ENCODE data around the gene KRTCAP3.
"Not testable (repeated sequence)": the region's sequence is repeated elsewhere in the genome, so short reads cannot be mapped to it uniquely, and the experiment has no call there.

KRTCAP3 gene

GRCh38 chr2:27441958-27442919 lies at the start of gene KRTCAP3:
TSS of gene KRTCAP3 (plus strand) at chr2:27442381. CDS start at chr2:27442413, 32 bp downstream.
- DNase-seq (ENCODE audit: low read depth), result no peak

- DNase-seq (ENCODE audit: low read depth), result no peak
Observed at GRCh38 chr2:27393225-27393624, 49.0 kb upstream of the KRTCAP3 start.

DNA sequence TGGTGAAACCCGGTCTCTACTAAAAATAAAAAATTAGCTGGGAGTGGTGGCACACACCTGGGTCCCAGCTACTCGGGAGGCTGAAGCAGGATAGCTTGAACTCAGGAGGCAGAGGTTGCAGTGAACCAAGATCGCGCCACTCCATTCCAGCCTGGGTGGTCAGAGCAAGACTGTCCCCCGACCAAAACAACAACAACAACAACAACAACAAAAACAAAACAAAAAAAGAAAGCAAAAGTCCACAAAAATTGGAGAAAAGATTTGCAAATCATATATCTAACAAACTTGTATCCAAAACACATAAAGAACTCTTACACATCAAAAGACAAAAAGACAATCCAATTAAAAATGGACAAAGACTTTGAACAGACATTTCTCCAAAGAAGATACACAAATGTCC lies 43.2 kb upstream of the KRTCAP3 start:
- DNase-seq (ENCODE audit: low read depth), result no peak

DNA sequence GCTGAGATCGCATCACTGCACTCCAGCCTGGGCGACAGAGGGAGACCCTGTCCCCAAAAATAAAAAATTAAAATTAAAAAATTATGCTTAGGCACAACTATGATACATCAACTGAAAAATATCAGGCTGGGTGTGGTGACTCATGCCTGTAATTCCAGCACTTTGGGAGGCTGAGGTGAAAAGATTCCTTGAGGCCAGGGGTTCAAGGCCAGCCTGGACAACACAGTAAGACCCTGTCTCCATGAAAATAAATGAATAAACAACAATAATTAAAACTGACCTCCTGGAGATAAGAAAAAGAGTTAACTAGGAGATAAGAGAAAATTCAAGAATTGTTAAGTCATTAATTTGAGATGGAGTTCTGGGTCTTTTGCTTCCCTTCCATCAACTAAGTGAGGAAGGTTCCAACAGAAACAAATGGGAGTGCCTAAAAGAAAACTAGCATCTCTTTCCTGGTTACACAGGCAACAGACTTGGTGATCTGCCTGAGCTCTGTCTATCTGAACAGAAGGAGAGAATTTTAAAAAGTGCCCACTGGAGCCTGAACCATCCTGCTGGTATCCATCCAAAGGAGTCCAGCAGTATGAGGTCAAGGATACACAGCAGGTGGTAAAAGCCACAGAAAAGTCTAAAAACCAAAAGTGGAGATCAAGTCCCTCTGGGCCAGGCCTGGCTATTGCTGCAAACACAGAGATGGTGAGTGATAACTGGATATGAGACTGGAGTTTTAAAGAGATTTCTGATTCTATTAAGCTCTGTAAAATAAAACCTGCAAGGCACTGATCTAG lies 41.6 kb upstream of the KRTCAP3 start:
- no peak for DNase-seq (ENCODE audit: low read depth)

DNA sequence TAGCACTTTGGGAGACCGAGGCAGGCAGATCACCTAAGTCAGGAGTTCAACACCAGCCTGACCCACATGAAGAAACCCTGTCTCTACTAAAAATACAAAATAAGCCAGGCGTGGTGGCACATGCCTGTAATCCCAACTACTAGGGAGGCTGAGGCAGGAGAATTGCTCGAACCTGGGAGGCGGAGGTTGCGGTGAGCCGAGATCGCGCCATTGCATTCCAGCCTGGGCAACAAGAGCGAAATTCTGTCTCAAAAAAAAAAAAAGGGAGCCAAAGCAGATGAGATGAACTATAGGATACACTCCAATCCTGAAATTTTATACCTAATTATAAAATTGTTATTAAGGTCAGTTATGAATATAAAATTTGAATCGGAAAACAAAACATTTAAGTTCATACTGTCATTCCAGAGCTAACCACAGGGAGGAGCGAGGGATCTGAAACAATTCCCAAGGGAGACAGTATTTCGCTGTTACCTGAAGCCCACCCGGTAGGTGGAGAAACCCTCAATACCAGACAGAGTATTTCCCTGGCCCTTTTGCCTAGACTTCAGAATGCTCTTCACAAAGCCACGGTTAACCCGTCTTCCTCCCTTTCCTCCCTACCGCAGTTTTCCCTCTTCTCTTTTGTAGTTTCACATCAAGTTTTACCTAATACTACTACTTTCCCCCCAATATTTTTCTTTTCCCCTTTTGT lies 34.2 kb upstream of the KRTCAP3 start:
- DNase-seq (ENCODE audit: low read depth), result peak; percentile 58

DNA sequence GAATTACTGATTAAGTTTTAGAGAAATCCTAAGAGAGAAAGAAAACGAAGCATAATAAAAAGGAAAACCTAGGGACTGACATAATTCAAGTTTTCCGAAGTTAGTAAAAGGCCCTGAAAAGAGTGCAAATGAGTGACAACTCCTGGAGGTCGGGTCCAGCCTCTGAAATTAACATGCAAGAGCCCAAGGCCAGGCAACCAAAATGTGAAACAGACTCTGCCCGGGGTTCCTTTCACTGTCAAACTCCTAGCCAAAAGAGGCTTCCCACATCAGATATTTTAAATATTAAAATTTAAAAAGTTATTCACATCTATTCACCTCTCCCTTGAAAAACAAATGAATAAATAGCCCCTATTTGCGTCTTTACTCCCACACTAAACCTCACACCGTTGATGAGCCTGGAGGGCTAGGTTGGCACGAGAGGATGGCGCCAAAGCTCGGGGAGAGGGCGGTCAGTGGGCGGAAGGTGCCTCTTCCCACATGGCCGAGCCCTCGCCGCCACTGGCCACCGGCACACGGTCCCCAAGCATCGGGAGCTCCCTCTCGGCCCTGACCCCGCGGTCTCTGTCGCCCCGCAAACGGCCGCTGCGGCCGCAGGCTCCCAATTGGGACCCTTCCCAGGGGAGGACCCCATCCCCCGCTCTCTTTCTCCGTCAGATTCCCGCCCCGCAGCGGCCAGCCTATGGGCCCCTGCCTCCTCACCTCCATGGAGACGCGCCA lies 33.4 kb upstream of the KRTCAP3 start:
- peak; percentile 4 for DNase-seq (ENCODE audit: low read depth)

DNA sequence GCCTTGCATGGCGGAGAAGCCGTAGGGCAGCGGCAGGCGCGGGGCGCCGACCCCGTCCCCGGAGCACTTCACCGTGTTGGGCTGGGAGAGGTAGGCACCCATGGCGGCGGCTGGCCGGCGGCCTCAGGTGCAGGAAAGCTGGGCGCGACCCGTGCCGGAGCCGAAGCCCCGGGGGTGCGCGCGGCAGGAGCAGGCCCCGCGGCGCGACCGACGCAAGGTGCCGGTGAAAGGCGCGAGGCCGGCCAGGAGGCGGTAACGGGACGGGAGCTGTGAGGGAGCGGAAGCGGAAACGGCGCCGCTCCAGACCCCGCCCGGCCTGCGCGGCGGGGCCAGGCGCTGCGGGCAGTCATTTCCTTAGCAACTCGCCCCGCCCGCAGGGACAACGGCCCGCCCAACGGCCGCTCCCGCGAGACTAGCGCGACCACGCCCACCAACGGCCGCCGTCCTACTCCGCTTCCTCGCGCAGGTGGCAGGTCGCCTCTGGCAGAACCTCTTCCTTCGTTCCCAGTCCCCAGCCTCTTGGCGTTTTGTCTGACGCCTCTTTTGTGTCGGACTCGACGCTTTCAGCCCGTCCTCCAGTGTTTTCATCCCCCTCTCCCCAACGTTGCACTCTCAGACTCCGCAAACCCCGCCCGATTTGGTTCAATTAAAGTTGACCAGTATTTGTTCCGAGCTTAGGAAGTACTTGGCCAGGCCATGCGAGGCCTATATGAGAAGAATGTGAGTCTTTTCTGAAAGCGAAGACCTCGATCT lies 32.7 kb upstream of the KRTCAP3 start, which contains the start of gene PPM1G:
Gene PPM1G, minus strand, starts transcription at position 271 of the 753 bp plus-strand sequence. Its CDS starts 169 bp downstream, at position 102.
- DNase-seq (ENCODE audit: low read depth), result peak; percentile 92

DNA sequence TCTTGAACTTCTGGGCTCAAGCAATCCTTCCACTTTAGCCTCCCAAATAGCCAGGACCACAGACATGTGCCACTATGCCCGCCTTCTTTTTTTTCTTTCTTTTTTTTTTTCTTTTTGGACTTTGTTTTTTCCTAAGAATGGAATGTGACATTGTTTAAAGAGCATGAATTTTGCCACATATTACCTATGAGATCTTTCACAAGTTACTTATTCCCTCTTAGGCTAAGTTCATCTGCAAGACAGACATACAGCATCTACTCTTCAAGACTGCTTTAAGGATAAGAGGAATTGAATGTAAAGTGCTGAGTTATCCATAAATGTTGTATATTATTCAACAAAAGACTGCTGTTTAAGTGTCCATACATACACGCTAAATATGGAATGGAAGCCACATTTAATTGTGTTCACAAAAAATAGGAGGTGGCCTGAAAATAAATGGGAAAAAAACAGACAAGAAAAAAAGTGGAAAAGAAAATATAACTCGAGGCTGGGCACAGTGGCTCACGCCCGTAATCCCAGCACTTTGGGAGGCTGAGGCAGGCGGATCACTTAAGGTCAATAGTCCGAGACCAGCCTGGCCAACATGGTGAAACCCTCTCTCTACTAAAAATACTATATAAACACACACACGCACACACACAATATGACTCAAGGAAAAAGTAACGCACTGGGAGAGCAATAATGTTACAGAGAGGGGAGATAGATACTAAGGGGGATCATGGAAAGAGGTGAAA lies 29.6 kb upstream of the KRTCAP3 start:
- no peak for DNase-seq (ENCODE audit: low read depth)

DNA sequence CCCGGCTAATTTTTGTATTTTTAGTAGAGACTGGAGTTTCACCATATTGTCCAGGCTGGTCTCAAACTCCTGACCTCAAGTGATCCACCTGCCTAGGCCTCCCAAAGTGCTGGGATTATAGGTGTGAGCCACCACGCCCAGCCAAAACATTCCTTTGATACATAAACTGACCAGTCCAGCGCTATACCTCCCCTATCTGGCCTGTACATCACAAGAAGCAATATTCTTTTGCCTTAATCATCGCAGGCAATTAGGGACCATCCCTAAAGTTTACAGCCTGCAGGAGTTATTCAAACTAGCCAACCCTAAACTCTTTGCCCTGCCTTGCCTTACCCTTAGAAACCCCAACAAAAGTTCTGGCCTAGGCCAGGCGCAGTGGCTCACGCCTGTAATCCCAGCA lies 26.0 kb upstream of the KRTCAP3 start:
- no peak for DNase-seq (ENCODE audit: low read depth)

GRCh38 chr2:27420996-27421395 lies 21.2 kb upstream of the KRTCAP3 start:
- no peak for DNase-seq (ENCODE audit: low read depth)

DNA sequence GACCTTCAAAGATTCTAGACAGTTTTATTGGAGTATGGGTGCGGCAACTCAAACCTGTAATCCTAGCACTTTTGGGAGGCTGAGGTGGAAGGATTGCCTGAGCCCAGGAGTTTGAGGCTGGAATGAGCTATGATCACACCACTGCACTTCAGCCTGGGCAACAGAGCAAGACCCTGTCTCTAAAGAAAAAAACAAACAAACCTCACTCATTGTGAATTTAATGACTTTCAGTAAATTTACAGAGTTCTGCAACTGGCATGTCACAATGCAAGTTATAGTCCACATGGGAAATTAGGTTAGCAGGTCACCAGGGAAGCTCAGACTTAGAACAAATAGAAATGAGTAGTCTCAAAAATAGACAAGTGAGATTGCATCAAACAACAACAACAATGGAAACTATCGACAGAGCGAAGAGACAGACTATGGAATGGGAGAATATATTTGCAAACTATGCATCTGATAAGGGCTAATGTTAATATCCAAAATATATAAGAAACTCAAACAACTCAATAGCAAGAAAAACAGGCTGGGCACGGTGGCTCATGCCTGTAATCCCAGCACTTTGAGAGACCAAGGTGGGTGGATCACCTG lies 20.4 kb upstream of the KRTCAP3 start:
- no peak for DNase-seq (ENCODE audit: low read depth)

- DNase-seq (ENCODE audit: low read depth), result no peak
Observed at GRCh38 chr2:27422958-27423357, 19.2 kb upstream of the KRTCAP3 start.

GRCh38 chr2:27425039-27425438 lies 17.1 kb upstream of the KRTCAP3 start:
- DNase-seq (ENCODE audit: low read depth), result not testable (repeated sequence)

- no peak for DNase-seq (ENCODE audit: low read depth)
Observed at GRCh38 chr2:27427863-27428212, 14.3 kb upstream of the KRTCAP3 start.

- peak; percentile 86 for DNase-seq (ENCODE audit: low read depth)
Observed at GRCh38 chr2:27428213-27428977, 13.8 kb upstream of the KRTCAP3 start, which contains the start of gene NRBP1. TSS of gene NRBP1 (plus strand) at chr2:27428631. CDS start at chr2:27433274, 4,643 bp downstream.

- DNase-seq (ENCODE audit: low read depth), result peak; percentile 88
Observed at GRCh38 chr2:27428978-27429541, 13.1 kb upstream of the KRTCAP3 start.

- DNase-seq (ENCODE audit: low read depth), result peak; percentile 66
Observed at GRCh38 chr2:27431395-27431794, 10.8 kb upstream of the KRTCAP3 start.

- no peak for DNase-seq (ENCODE audit: low read depth)
Observed at GRCh38 chr2:27435628-27436027, 6.6 kb upstream of the KRTCAP3 start.

Data from iris pigment epithelial cell (primary cell).